HCT116 (cell line): ENCODE data around the gene GALNT18. TPM values are rescaled to one million over a fixed set of nuclear protein-coding genes. Genes with fewer than 3 reads are reported as not detected.

Experiments
- ATAC-seq: fragments of 200-7000 bp; cut with Tn5 transposase; 2 replicates; pipeline ENCODE4 v1.9.1; 2020; ENCODE audit warnings: mild to moderate bottlenecking, moderate library complexity
- BruUV-seq: library from RNA; stranded (reverse); fragments of 400-500 nt; replicated peaks from 2 replicates; lab custom pipeline; 2021; lab: Mats Ljungman, UMichigan
- CTCF ChIA-PET: fragments of 300-600 bp; sonication (Branson Sonifier 250); formaldehyde crosslinking; loops from one replicate; lab custom pipeline; 2021; ENCODE audit warnings: antibody characterized with exemption; lab: Charles Lee
- POLR2A ChIA-PET: fragments of 300-600, 350-600 bp; sonication (Branson Sonifier 250); formaldehyde crosslinking; loops from one replicate; lab custom pipeline; 2021; ENCODE audit warnings: antibody characterized with exemption; lab: Charles Lee
- RAD21 ChIA-PET, 2 experiments: fragments of 300-600 bp; sonication (Branson Sonifier 250); formaldehyde crosslinking; loops; one replicate each; lab custom pipeline; 2023; ENCODE audit warnings: low total read pairs in 2 of 2; ENCODE audit not compliant: uncharacterized antibody in 2 of 2, unreplicated experiment in 2 of 2, low non-redundant PET in 1 of 2; lab: Charles Lee
- DNase-seq: peaks from one replicate; pipeline ENCODE4 v3.0.0-alpha.2; 2010; ENCODE audit warnings: low read depth, low spot score
- H2AFZ ChIP-seq: fragments of 200-600 bp; shearing (Covaris generic), sonication (generic); 2 replicates; pipeline ENCODE4 v1.6.1; 2017; ENCODE audit warnings: low read depth, mixed run types, mixed read lengths, antibody characterized with exemption, low read length; ENCODE audit not compliant: poor library complexity, severe bottlenecking
- H3K27ac ChIP-seq: 2 replicates; pipeline ENCODE4 v1.5.1; 2012; ENCODE audit warnings: low read depth, low read length
- H3K27me3 ChIP-seq: fragments of 200-600 bp; sonication (generic); 2 replicates; pipeline ENCODE4 v1.6.1; 2016; ENCODE audit warnings: mixed run types, low read length, mixed read lengths; ENCODE audit not compliant: insufficient read depth
- H3K36me3 ChIP-seq, 2 experiments: fragments of 200-500 bp in 1 of 2; fragments of 200-600 bp in 1 of 2; sonication (Bioruptor generic) in 1 of 2; sonication (generic) in 1 of 2; 2 replicates each; pipeline versions ENCODE4 v1.5.1 to v1.6.1; 2014 to 2016; ENCODE audit warnings: low read length in 2 of 2, inconsistent platforms in 1 of 2, mixed read lengths in 1 of 2, mixed run types in 1 of 2; ENCODE audit not compliant: insufficient read depth in 2 of 2, control insufficient read depth in 1 of 2
- H3K4me1 ChIP-seq, 2 experiments: fragments of 200-600 bp in 1 of 2; sonication (generic) in 1 of 2; 2 replicates each; pipeline versions ENCODE4 v1.5.1 to v1.6.1; 2012 to 2017; ENCODE audit warnings: low read length in 2 of 2, inconsistent platforms in 1 of 2, mild to moderate bottlenecking in 1 of 2, mixed read lengths in 1 of 2, mixed run types in 1 of 2, moderate library complexity in 1 of 2; ENCODE audit not compliant: insufficient read depth in 2 of 2, control insufficient read depth in 1 of 2
- H3K4me2 ChIP-seq: fragments of 200-600 bp; sonication (generic); 2 replicates; pipeline ENCODE4 v1.6.1; 2017; ENCODE audit warnings: mixed run types, low read length, mixed read lengths
- H3K4me3 ChIP-seq, 2 experiments: fragments of 200-600 bp in 1 of 2; sonication (generic) in 1 of 2; replicated peaks in 1 of 2; 2 replicates each; pipeline ENCODE4 v1.5.1; 2011 to 2016; ENCODE audit warnings: low read length in 2 of 2, control low read depth in 1 of 2, low read depth in 1 of 2, mild to moderate bottlenecking in 1 of 2, mixed read lengths in 1 of 2, mixed run types in 1 of 2
- H3K79me2 ChIP-seq: fragments of 200-600 bp; sonication (generic); 2 replicates; pipeline ENCODE4 v1.6.1; 2017; ENCODE audit warnings: mild to moderate bottlenecking, mixed run types, low read length, moderate library complexity, mixed read lengths; ENCODE audit not compliant: insufficient read depth
- H3K9ac ChIP-seq: fragments of 200-600 bp; sonication (generic); 2 replicates; pipeline ENCODE4 v1.6.1; 2016; ENCODE audit warnings: low read length, mixed read lengths
- H3K9me2 ChIP-seq: fragments of 200-600 bp; sonication (generic), shearing (Covaris generic); 2 replicates; pipeline ENCODE4 v1.6.1; 2017; ENCODE audit warnings: mixed run types, mild to moderate bottlenecking, moderate library complexity; ENCODE audit not compliant: insufficient read depth
- H3K9me3 ChIP-seq, 2 experiments: fragments of 200-500 bp in 1 of 2; fragments of 200-600 bp in 1 of 2; sonication (Bioruptor generic) in 1 of 2; sonication (generic) in 1 of 2; 2 replicates each; pipeline ENCODE4 v1.6.1; 2014 to 2017; ENCODE audit warnings: low read length in 2 of 2, mixed read lengths in 2 of 2, inconsistent platforms in 1 of 2, low read depth in 1 of 2, mild to moderate bottlenecking in 1 of 2, mixed run types in 1 of 2, moderate library complexity in 1 of 2; ENCODE audit not compliant: control insufficient read depth in 1 of 2, insufficient read depth in 1 of 2
- H4K20me1 ChIP-seq: fragments of 200-600 bp; sonication (generic), shearing (Covaris generic); 2 replicates; pipeline ENCODE4 v1.6.1; 2017; ENCODE audit warnings: mixed run types, mild to moderate bottlenecking, moderate library complexity; ENCODE audit not compliant: insufficient read depth
- CBX3 ChIP-seq: IDR thresholded peaks from 2 replicates; pipeline ENCODE4 v1.6.1; 2012; ENCODE audit warnings: low read depth
- CEBPB ChIP-seq: IDR thresholded peaks from 2 replicates; pipeline ENCODE4 v1.6.1; 2012; ENCODE audit warnings: low read depth
- CTCF ChIP-seq, 3 experiments: fragments of 200-600 bp in 1 of 3; sonication (generic) in 1 of 3; IDR thresholded peaks in 2 of 3; conservative IDR thresholded peaks in 1 of 3; 2 replicates each; pipeline ENCODE4 v1.5.1; 2012 to 2017; ENCODE audit warnings: low read depth in 2 of 3, low read length in 2 of 3, antibody characterized with exemption in 1 of 3, borderline replicate concordance in 1 of 3, control low read depth in 1 of 3, mild to moderate bottlenecking in 1 of 3, mixed read lengths in 1 of 3, mixed run types in 1 of 3, moderate library complexity in 1 of 3; ENCODE audit not compliant: insufficient read depth in 1 of 3
- EGR1 ChIP-seq: IDR thresholded peaks from 2 replicates; pipeline ENCODE4 v1.6.1; 2012; ENCODE audit warnings: low read depth
- EZH2 ChIP-seq: fragments of 200-600 bp; sonication (generic); IDR thresholded peaks from 2 replicates; pipeline ENCODE4 v1.6.1; 2017; ENCODE audit warnings: antibody characterized with exemption, mixed run types
- EZH2phosphoT487 ChIP-seq: fragments of 200-600 bp; IDR thresholded peaks from 2 replicates; pipeline ENCODE4 v1.6.1; 2018; ENCODE audit warnings: antibody characterized with exemption, borderline replicate concordance
- FOSL1 ChIP-seq: IDR thresholded peaks from 2 replicates; pipeline ENCODE4 v1.6.1; 2012; ENCODE audit warnings: low read depth
- JUND ChIP-seq: IDR thresholded peaks from 2 replicates; pipeline ENCODE4 v1.6.1; 2012
- MAX ChIP-seq: IDR thresholded peaks from 2 replicates; pipeline ENCODE4 v1.6.1; 2012
- POLR2AphosphoS5 ChIP-seq: IDR thresholded peaks from 2 replicates; pipeline ENCODE4 v1.6.1; 2011; ENCODE audit warnings: mild to moderate bottlenecking, low read depth, low read length, moderate library complexity
- SIN3A ChIP-seq: IDR thresholded peaks from 2 replicates; pipeline ENCODE4 v1.6.1; 2012; ENCODE audit warnings: low read depth
- SRF ChIP-seq: IDR thresholded peaks from 2 replicates; pipeline ENCODE4 v1.6.1; 2012; ENCODE audit warnings: low read depth
- ZNF274 ChIP-seq: fragments of 200-500 bp; sonication (Bioruptor generic); IDR thresholded peaks from 2 replicates; pipeline ENCODE4 v1.6.1; 2014; ENCODE audit warnings: mild to moderate bottlenecking, low read depth, low read length, inconsistent platforms
- intact Hi-C: fragments of 100-400 bp; cut with micrococcal nuclease; formaldehyde crosslinking; loops from 2 replicates; pipeline ENCODE4 v1.10.0; 2022
- total RNA-seq: library from RNA; stranded (reverse); gene quantifications from one replicate; pipeline ENCODE4 v1.2.1, GENCODE V29; 2021; ENCODE audit not compliant: unreplicated experiment
- TF ChIP-seq, protein P1 (sequence below): IDR thresholded peaks from 2 replicates; pipeline ENCODE4 v1.6.1; 2012; ENCODE audit warnings: low read depth
- TF ChIP-seq, protein P2 (sequence below): IDR thresholded peaks from 2 replicates; pipeline ENCODE4 v1.6.1; 2012

GALNT18 gene
- total RNA-seq, 1 experiment from 2014 or later, result 19.9 TPM

GRCh38 chr11:11441091-11441490 is 180.7 kb downstream of the GALNT18 start (continued):
- TF ChIP-seq SIN3A, result no peak
- TF ChIP-seq, protein P1, sequence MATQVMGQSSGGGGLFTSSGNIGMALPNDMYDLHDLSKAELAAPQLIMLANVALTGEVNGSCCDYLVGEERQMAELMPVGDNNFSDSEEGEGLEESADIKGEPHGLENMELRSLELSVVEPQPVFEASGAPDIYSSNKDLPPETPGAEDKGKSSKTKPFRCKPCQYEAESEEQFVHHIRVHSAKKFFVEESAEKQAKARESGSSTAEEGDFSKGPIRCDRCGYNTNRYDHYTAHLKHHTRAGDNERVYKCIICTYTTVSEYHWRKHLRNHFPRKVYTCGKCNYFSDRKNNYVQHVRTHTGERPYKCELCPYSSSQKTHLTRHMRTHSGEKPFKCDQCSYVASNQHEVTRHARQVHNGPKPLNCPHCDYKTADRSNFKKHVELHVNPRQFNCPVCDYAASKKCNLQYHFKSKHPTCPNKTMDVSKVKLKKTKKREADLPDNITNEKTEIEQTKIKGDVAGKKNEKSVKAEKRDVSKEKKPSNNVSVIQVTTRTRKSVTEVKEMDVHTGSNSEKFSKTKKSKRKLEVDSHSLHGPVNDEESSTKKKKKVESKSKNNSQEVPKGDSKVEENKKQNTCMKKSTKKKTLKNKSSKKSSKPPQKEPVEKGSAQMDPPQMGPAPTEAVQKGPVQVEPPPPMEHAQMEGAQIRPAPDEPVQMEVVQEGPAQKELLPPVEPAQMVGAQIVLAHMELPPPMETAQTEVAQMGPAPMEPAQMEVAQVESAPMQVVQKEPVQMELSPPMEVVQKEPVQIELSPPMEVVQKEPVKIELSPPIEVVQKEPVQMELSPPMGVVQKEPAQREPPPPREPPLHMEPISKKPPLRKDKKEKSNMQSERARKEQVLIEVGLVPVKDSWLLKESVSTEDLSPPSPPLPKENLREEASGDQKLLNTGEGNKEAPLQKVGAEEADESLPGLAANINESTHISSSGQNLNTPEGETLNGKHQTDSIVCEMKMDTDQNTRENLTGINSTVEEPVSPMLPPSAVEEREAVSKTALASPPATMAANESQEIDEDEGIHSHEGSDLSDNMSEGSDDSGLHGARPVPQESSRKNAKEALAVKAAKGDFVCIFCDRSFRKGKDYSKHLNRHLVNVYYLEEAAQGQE, result no peak
- no peak for TF ChIP-seq CBX3
- no peak for TF ChIP-seq FOSL1
- TF ChIP-seq EGR1, result no peak
- TF ChIP-seq EZH2, result no peak
- TF ChIP-seq EZH2phosphoT487, result no peak
- TF ChIP-seq CEBPB, result no peak
- TF ChIP-seq, protein P2, sequence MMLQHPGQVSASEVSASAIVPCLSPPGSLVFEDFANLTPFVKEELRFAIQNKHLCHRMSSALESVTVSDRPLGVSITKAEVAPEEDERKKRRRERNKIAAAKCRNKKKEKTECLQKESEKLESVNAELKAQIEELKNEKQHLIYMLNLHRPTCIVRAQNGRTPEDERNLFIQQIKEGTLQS, result no peak
- no peak for TF ChIP-seq JUND
- TF ChIP-seq ZNF274, result no peak
- TF ChIP-seq MAX, result no peak

DNA sequence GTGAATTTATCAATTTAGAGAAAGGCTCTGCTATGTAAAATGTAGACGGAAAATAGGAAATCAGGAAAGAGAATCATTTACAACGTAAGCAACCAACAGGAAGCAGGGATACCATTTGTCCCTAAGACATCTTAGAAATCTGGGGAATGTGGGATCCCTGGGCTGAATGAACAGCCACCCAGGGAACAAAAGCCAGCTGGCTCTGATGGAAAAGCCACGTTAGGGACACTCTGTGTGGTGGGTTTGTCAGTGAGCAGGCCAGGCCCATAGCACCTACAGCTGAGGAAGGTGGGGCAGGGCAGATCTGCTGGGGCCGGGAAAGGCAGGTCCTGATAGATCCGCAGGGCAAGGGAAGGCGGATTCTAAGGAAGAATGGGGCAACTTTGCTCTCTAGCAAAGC is 181.7 kb downstream of the GALNT18 start:
- ChIA-PET RAD21 (no interaction called here), POLR2A (no interaction called here), CTCF (no interaction called here)
- DNase-seq, result no peak
- ATAC-seq, result no peak
- Histone ChIP-seq H3K4me2 (no peak overlapping the region), H3K27me3 (no peaks in the 10 kb centered on the region), H4K20me1 (no peaks in the 10 kb centered on the region), H3K4me1 (peaks cover 11 to 15% of the 10 kb centered on the region in 2 experiments; a peak in 3 of 4 replicates), H3K27ac (no peak overlapping the region), H3K36me3 (no peaks in the 10 kb centered on the region), H3K9ac (no peak overlapping the region), H2AFZ (no peak overlapping the region), H3K9me3 (no peaks in the 10 kb centered on the region), H3K79me2 (no peaks in the 10 kb centered on the region), H3K9me2 (no peaks in the 10 kb centered on the region), H3K4me3 (no peak overlapping the region)
- BruUV-seq, result no TSS peak
- intact Hi-C loops, result no loop called here
- TF ChIP-seq POLR2AphosphoS5, result no peak
- TF ChIP-seq CBX3, result no peak
- TF ChIP-seq, protein P2, result no peak
- no peak for TF ChIP-seq EZH2
- TF ChIP-seq CEBPB, result no peak
- no peak for TF ChIP-seq CTCF (IDR thresholded peaks at IDR 0.05 in 2 of 3, conservative IDR thresholded peaks at IDR 0.05 in 1 of 3; ENCODE audit: borderline replicate concordance in 1 of 3, insufficient read depth in 1 of 3, low read depth in 2 of 3, low read length in 2 of 3)
- no peak for TF ChIP-seq SRF
